Pons (tissue), 1 donor: Measurements from ENCODE around the gene WDR88.
A peak's percentile ranks its signal among the peaks of the same experiment; 100 is the strongest.
"Not testable (repeated sequence)": the region's sequence is repeated elsewhere in the genome, so short reads cannot be mapped to it uniquely, and the experiment has no call there.

ENCODE experiments used
- DNase-seq: peaks from one replicate; pipeline ENCODE4 v3.0.0-alpha.2; 2016; ENCODE audit warnings: low spot score

The WDR88 gene, protein sequence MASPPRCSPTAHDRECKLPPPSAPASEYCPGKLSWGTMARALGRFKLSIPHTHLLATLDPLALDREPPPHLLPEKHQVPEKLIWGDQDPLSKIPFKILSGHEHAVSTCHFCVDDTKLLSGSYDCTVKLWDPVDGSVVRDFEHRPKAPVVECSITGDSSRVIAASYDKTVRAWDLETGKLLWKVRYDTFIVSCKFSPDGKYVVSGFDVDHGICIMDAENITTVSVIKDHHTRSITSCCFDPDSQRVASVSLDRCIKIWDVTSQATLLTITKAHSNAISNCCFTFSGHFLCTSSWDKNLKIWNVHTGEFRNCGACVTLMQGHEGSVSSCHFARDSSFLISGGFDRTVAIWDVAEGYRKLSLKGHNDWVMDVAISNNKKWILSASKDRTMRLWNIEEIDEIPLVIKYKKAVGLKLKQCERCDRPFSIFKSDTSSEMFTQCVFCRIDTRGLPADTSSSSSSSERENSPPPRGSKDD

DNA sequence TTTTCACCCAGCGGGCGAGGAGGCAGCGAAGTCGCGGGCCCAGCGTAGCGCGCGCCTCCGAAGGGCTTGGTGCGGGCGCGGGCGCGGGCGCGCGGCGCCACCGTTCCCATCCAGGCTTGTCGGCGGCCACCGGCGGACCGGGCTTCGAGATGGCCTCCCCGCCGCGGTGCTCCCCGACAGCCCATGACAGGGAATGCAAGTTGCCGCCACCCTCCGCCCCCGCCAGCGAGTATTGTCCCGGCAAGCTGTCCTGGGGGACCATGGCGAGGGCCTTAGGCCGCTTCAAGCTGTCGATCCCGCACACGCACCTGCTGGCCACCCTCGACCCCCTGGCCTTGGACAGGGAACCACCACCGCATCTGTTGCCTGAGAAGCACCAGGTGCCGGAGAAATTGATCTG lies at the start of gene WDR88:
TSS of gene WDR88 (plus strand) at position 94 of the 400 bp plus-strand sequence. CDS start at position 150, 56 bp downstream.
- no peak for DNase-seq

DNA sequence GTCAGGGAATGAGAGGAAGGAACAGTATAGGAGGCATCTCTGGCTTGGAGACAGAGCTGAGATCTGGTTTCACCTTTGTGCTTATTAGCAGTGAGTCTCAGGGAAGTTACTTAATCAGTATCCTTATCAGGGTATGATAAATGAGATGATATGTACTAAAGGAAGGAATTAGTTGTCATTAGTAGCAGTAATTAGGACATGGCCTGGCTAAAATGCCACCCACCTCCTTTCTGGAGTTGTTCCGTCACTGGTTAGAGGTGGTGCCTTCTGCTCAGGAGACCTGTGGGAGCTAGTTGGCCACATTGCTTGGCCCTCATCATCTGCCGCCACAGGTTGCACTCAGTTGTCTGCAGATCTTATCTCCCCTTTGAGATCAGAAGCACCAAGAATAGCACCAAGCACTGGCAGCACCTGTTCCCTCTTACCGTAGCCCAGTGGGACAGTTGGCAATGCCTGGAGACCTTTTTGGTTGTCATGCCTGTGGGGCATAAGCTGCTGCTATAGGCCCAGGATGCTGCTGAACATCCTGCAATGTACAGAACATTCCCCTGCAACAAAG lies 46.3 kb upstream of the WDR88 start:
- no peak for DNase-seq

DNA sequence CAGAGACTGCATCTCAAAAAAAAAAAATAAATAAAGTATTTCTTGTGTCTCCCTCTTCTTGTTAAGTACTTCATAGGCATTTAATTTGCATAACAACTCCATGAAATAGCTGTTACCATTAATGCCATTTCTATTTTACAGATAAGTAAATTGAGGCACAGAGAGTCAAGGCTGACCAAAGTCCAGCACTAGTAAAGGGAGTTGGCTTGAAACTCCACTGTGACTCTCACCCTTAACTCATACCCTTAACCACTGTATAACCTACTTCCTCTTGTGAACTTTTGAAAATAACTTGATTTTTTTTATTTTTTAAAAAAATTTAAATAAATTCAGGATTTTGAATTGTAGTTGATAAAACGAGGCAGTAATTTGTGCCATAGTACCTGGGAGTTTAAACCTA lies 45.0 kb upstream of the WDR88 start:
- DNase-seq, result no peak

DNA sequence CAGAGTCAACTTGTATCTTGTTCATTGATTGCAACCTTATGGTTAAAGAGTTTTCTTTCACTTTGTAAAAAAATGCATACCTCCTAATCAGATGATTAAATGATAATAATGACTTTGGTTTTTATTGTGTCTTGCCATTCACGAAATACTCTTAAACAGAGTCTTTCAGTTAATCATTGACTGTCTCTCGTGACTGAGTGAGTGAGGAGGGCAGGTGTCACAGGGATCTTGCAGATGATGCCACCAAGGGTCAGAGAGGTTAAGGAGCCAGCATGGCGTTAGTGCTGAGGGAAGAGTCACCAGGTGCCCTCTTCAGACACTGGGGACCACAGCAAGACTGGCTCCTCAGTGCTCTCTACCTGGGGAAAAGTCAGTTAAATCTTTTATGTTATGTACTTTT lies 42.9 kb upstream of the WDR88 start:
- no peak for DNase-seq

DNA sequence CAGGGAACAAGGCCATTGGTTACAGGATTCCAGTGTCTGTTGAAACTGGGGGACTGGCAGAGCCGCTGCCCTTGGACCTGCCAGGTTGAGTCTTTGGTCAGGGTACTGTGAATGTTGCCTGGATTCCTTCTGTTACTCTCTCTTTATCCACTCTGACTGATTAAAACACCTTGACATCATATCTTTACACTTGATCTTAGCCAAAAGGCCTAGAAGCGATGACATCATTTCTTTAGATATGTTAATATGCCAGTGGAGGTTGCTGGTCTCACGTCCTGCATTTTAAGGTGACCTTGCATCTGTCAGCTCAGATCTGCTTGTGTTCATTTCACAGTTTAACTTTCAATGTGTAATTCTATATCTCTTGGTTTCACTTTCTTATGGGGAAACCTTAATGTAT lies 41.7 kb upstream of the WDR88 start:
- no peak for DNase-seq

DNA sequence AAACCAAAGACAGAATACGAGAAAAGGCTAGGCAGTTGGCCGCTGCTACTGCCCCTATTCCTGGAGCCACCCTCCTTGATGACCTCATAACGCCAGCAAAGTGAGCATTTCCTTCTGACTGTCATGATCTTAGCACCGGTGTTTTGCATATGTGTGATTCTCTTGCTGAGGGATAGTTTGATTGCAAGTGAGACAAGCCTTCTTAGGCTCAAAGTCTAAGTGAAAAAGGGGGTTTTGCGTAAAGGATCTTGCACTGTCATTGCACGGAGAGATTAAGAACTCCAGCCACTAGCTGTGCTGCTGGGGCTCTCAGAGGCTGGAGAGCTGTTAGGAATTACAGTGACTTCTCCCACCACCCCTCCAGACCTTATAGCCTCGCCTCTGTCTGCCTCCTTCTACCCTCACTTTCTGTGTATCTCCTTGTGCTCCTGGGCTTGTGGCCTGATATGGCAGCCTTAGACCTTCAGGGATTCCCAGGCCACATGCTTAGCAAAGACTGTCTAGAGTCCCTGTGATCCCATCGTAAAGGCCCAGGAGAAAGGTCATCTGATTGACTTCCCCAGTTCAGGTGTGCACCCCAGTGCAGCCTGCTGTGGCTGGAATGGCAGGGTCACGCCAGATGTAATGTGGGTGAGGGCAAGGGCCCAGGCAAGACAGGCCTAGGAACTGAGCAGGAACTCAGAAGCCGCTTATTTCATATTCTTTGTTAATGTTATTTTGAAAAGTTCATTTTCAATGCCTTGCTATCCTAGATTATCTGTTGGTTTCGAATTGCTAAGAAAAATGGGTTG lies 38.3 kb upstream of the WDR88 start:
- DNase-seq, result no peak

DNA sequence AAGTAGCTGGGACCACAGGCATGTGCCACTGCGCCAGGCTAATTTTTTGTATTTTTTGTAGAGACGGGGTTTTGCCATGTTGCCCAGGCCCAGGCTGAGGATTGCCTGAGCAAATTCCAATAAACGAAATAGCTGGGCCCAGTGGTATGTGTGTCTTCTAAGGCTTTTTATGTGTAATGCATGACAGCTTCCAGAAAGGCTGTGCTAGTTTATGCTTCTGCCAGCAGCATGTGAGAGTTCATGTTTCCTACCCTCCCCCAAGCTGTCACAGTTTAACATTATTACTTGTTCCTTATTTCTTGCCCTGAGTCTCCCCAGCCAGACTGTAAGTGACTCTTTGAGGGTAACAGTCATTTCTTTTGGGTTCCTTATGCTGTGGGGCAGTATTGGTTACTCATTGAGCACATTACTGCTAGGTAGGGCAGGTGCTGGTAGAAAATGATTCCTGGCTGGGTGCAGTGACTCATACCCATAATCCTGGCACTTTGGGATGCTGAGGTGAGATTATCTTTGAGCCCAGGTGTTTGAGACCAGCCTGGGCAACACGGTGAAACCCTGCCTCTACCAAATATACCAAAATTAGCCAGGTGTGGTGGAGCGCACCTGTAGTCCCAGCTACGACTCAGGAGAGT lies 37.4 kb upstream of the WDR88 start:
- DNase-seq, result no peak

DNA sequence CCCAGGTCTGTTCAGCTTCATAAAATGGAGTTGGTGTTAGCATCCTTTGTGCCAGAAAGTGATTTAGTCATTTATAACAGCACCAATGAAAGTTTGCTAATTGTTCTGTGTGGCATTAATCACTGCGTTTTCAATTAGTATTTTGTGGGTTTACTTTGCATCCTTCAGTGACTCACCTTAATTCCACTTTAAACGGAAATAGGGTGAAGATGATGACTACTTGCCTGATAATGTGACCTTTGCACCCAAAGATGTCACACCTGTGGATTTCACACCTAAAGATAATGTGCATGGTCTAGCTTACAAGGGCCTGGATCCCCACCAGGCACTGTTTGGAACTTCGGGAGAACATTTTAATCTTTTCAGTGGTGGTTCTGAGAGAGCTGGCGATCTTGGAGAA lies 35.9 kb upstream of the WDR88 start:
- no peak for DNase-seq

DNA sequence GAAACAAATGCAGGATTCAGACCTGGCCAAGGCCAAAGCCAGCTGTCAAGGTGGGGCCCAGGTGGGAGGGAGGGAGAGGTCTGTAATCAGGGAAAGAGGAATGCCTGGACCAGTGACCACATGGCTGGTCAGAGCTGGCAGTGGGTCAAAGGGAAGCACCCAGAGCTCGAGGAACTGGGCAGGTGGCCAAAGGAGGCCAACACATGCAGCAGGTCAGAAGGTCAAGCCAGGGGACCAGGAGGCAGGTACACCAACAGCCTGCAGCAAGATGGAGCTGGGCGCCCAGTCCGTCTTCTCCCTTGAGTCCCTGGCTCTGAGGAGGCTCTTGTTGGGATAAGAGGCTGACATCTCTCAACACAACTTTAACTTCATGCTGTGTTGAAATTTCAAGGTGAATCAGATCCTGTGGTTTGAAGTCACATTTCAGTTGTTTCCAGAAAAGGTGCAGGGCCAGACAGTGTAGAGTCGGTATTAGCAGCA lies 33.8 kb upstream of the WDR88 start:
- no peak for DNase-seq

DNA sequence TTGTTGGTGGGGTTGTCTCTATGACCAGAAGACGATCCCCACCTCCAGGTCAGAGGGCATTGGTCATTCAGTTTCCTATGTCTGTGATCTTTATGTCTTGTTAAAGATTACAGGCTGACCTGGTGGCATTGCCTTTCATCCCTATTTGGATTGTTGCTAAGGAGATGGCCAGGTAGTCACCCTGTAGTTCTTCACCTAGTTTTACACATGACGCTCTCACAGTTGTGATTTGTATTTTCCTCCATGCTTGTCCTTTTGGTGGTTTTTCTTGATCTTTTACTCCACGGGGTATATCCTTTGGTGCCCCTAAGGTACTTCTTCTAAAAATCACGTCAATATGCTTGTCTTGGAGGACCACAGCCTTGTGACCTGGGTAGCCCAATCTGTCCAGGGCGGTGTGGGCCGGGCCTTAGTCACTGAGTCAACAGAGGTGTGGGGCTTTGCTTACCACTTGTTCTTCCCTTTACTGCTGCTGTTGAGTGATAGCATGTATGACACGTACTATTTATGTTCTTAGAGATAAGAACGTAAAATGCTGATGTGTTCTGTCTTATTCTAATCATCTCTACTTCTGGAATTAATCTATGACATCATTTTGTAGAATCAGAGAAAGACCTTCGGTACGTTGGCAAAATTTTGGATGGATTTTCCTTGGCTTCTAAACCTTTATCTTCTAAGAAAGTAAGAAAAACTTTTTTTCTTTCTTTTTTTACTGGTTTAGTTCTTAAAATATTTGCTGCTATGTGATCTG lies 30.8 kb upstream of the WDR88 start:
- DNase-seq, result no peak

DNA sequence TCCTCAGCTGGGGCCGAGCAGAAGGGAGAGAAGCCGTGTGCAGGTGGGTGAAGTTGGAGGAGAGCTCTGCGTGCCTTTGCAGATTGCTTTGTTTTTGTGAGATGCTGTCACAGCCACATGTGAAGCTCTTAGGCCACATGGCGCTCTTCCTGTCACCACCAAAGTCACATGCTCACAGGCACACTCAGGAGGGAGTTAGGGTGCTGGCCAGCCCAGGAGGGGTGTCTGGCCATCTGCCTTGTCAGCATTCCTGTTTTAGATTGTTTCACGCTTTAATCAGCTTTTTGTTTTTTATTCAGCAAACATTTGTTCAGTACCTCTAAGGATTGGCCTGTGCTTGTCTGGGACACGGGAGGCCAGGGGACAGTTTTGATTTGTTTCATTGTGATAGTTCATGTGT lies 29.0 kb upstream of the WDR88 start:
- no peak for DNase-seq

DNA sequence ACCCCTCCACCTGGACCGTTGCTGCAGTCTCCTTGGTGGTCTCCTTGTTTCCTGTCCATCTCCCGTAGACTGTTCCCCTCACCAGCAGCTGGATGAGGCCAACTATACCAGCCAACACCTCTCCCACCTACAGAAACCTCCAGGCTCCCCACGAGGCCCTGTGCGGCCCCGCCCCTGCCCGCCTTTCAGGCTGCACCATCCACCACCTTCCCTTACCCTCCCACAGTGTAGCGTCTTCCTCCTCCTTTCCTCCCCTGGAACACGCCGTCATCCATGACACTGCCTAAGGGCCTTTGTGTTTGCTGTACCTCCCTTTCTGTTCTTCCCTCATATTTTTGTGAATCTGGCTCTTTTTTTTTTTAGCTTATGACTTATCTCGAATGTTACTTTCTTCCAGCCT lies 23.8 kb upstream of the WDR88 start:
- no peak for DNase-seq

DNA sequence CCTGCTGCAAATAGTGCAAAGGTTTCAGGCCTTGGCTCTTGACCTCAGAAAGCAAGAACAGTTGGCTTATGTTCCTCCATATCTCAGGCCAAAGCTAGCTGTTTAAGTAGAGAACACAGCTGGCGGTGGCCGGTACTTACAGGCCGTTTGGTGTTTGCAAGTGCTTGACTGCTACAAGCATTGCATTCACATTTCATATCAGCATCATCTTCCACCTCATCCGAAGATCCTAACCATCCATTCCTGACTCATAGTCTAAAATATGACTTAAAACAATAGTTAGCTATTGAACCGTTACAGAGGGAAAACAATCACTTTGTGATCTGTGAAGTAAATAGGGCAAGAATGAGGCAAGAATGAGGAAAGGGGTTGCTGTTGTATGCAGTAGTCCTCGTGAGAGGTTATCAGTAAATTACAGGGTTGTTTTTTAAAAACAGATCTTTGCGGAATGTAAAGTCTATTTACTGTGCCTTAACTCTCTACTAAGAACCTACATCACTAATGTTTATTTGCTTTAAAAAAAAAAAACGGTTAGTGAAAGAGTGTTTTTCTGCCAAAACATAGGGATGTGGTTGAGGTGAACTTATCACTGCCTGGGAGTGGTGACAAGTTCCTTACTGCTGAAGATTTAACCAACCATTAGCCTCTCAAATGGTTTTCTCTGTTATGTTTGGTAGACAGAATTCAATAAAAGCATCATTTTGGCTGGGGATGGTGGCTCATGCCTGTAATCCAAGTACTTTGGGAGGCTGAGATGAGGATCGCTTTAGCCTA lies 21.6 kb upstream of the WDR88 start:
- DNase-seq, result no peak

DNA sequence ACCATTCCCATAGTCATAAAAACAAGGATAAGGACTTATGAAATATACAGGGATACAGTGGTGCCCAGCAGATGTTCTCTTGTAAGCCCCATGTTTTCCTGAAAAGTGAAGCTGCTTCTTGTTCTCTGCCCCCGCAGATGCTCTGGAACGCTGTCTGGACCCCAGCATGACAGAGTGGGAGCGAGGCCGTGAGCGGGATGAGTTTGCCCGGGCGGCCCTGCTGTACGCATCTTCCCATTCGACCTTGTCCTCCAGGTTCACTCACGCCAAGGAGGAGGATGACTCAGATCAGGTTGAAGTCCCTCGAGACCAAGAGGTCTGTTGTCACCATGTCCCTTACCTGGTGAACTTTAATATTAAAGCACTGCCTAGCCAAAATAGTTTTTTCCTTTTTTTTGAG lies 20.3 kb upstream of the WDR88 start:
- DNase-seq, result no peak

DNA sequence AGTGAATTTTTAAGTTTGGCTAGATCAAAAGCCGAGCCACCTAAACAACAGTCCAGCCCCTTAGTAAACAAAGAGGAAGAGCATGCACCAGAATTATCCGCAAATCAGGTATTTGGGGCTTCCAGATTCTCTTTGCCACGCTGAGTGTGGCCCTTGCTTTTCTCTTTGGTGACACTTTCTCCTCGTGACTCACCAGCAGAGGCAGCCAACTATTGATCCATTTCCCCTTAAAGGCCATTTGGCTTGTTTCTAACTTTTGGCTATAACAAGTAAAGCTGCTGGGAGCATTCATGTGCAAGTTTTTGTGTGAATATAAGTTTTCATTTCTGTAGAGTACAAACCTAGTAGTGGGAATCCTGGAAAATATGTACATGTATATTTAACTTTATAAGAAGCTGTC lies 17.6 kb upstream of the WDR88 start:
- no peak for DNase-seq

DNA sequence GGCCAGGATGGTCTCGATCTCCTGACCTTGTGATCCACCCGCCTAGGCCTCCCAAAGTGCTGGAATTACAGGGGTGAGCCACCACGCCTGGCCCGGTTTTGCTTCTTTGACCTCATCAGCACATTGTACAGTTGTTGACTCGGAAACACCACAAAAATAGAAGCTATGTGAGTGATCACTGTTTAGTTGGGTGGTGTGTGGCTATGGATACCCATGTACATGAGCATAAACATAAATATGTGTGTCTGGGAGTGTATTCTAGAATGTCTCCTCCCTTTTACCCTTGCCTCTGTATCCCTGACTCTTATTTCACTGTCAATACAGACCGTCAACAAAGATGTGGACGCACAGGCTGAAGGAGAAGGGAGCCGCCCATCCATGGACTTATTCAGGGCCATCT lies 14.4 kb upstream of the WDR88 start:
- DNase-seq, result no peak

DNA sequence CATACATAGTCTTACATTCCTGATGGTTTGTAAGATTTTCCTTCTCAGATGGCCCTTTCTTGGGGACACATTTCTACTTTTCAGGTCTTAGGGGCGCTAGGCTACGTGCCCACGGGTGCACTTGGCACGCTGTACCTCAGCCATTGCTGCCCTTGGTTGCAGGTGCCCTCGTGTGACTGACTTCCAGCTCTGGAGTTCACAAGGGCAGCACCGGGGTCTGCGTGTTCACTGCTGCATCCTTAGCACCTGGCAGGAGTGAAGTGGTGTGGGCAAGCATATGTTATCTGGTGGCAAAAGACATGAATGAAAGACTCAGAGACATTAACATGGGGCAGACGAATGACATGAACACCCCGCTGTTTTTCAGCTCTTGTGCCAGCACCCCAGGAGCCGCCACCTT lies 13.3 kb upstream of the WDR88 start:
- DNase-seq, result no peak

DNA sequence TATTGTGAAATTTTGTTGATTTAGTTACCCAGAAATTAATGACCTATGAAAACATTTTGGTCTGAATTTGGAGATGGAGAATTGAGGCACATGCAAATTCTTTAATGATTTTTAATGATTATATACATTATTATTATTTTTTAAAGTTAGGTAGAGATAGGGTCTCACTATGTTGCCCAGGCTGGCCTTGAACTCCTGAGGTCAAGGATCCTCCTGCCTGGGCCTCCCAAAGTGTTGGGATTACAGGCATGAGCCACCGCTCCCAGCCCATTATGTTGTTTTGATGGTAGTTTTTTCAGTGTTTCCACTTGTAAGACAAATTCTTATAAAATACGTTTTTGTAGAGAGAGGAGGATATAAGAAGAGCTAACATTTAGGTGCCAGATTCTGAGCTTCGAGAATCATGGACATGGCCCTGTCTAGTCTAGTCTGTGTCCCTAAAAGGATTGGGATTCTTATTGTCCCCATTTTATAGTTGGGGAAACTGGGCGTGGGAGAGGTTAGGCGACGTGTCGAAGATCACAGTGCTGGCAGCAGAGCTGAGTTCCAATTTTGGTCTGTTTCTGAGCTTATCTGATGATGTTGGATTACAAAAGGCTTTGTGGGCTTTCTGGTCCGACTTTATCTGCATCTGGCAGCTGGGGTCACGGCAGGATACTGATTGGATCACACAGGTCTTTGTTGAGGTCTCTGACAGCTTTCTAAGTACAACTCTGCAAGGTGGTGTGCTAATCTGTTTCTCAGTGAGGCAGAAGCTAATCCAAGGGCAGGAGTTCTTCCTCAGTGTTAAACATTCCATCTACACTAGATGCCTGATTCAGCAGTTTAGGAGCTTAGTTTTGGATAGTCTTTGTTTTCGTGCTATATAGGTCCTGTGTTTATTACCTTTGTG lies 7.5 kb upstream of the WDR88 start:
- DNase-seq, result no peak

DNA sequence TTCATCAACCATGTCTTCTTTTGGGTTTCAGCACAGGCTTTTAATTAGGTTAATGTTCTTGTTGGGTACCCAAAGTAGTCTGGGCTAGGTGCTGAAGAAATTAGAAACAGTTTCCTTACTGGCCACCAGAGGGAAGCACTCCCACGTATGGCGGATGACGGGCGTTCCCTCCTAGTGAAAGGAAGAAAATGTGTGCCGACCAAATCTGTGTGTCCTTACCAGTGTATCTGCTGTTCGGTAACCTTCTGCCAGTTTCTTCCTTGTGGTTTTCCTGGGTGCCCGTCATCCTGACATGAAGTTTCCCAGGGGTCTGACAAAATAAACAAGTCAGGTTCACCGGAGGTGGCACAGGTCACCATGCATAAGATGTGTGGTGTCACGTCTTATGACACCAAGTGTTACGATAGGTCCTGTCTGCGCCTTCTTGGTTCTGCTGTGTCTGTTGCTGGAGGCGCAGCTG lies 6.0 kb upstream of the WDR88 start:
- peak; percentile 38 for DNase-seq

DNA sequence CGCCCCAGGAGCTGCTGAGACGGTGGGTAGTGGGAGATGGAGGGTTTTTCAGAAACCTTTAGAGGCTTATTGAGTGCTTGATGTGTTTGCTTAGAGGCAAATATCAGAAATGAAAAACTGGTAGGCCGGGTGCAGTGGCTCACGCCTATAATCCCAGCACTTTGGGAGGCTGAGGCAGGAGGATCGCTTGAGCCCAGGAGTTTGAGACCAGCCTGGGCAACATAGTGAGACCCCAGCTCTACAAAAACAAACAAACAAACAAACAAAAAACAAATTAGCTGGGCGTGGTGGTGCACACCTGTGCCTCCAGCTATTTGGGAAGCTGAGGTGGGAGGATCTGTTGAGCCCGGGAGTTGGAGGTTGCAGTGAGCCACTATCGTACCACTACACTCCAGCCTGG lies 5.2 kb upstream of the WDR88 start:
- DNase-seq, result not testable (repeated sequence)
